B cell (primary cell): ENCODE results near the gene ESYT3. TPM values are rescaled to one million over a fixed set of nuclear protein-coding genes. Genes with fewer than 3 reads are reported as not detected.

Experiments used
- ATAC-seq: fragments of 200-7000 bp; cut with Tn5 transposase; one replicate; pipeline ENCODE4 v1.10.0; 2021; ENCODE audit warnings: low read depth, mild to moderate bottlenecking, moderate number of reproducible peaks, moderate library complexity
- CTCF ChIA-PET: fragments of 350-600 bp; sonication (Branson Sonifier 250); formaldehyde crosslinking; loops from one replicate; lab custom pipeline; 2021; ENCODE audit warnings: antibody characterized with exemption, inconsistent platforms; lab: Charles Lee
- POLR2A ChIA-PET: fragments of 350-600 bp; sonication (Branson Sonifier 250); formaldehyde crosslinking; loops from one replicate; lab custom pipeline; 2021; ENCODE audit warnings: antibody characterized with exemption; lab: Charles Lee
- DNase-seq: peaks from one replicate; pipeline ENCODE4 v3.0.0; 2013
- H2AFZ ChIP-seq: 2 replicates; pipeline ENCODE4 v1.6.1; 2012; ENCODE audit warnings: mild to moderate bottlenecking, low read depth, low read length; ENCODE audit not compliant: insufficient read depth, poor library complexity, severe bottlenecking
- H3K27ac ChIP-seq, 2 donors: 1 replicate in 1 of 2; 2 replicates in 1 of 2; pipeline ENCODE4 v1.5.1; 2012 to 2013; ENCODE audit warnings: low read length in 2 of 2, mild to moderate bottlenecking in 2 of 2, moderate library complexity in 1 of 2
- H3K27me3 ChIP-seq, 4 experiments: fragments of 200-600 bp in 1 of 4; sonication (generic) in 1 of 4; replicated peaks in 1 of 4; 1 replicate in 2 of 4; 2 replicates in 2 of 4; pipeline versions ENCODE4 v1.6.1 to v1.7.0; 2013 to 2016; ENCODE audit warnings: low read length in 3 of 4, mild to moderate bottlenecking in 2 of 4, mixed read lengths in 1 of 4, moderate library complexity in 1 of 4; ENCODE audit not compliant: insufficient read depth in 4 of 4, control insufficient read depth in 3 of 4; ENCODE audit errors: control extremely low read depth in 1 of 4
- H3K36me3 ChIP-seq, 2 experiments: replicated peaks in 1 of 2; 1 replicate in 1 of 2; 2 replicates in 1 of 2; pipeline versions ENCODE4 v1.6.1 to v1.7.1; 2013; ENCODE audit warnings: low read length in 1 of 2; ENCODE audit not compliant: insufficient read depth in 2 of 2, control insufficient read depth in 1 of 2; ENCODE audit errors: control extremely low read depth in 1 of 2, extremely low read depth in 1 of 2
- H3K4me1 ChIP-seq, 2 donors: fragments of 200-600 bp in 1 of 2; sonication (generic) in 1 of 2; 1 replicate in 1 of 2; 2 replicates in 1 of 2; pipeline versions ENCODE4 v1.5.1 to v1.6.1; 2013 to 2017; ENCODE audit warnings: low read length in 2 of 2; ENCODE audit not compliant: control insufficient read depth in 2 of 2, insufficient read depth in 2 of 2
- H3K4me2 ChIP-seq: replicated peaks from 2 replicates; pipeline ENCODE3; 2012; ENCODE audit warnings: mild to moderate bottlenecking, low read depth, low read length; ENCODE audit not compliant: poor library complexity, severe bottlenecking
- H3K4me3 ChIP-seq, 5 experiments: fragments of 200-600 bp in 1 of 5; sonication (generic) in 1 of 5; 1 replicate in 3 of 5; 2 replicates in 2 of 5; pipeline versions ENCODE4 v1.5.1 to v1.7.0; 2011 to 2016; ENCODE audit warnings: low read length in 4 of 5, mild to moderate bottlenecking in 4 of 5, low read depth in 2 of 5, control low read depth in 1 of 5, moderate library complexity in 1 of 5; ENCODE audit not compliant: insufficient read depth in 1 of 5; ENCODE audit errors: control extremely low read depth in 1 of 5, extremely low read depth in 1 of 5
- H3K79me2 ChIP-seq: fragments of 200-600 bp; sonication (generic); one replicate; pipeline ENCODE4 v1.6.0; 2016; ENCODE audit warnings: low read length; ENCODE audit not compliant: control insufficient read depth, insufficient read depth
- H3K9ac ChIP-seq: fragments of 200-600 bp; sonication (generic); 2 replicates; pipeline ENCODE4 v1.6.1; 2017; ENCODE audit warnings: mild to moderate bottlenecking, low read length, moderate library complexity
- H3K9me3 ChIP-seq, 3 donors: one replicate each; pipeline versions ENCODE4 v1.6.1 to v1.7.1; 2013; ENCODE audit warnings: low read length in 2 of 3; ENCODE audit not compliant: control insufficient read depth in 2 of 3, insufficient read depth in 1 of 3; ENCODE audit errors: control extremely low read depth in 1 of 3
- H4K20me1 ChIP-seq: 2 replicates; pipeline ENCODE4 v1.6.0; 2012; ENCODE audit warnings: mild to moderate bottlenecking, low read length; ENCODE audit not compliant: insufficient read depth, control insufficient read depth, poor library complexity, severe bottlenecking
- H3K27ac Mint-ChIP-seq: one replicate; pipeline ENCODE4 v1.8.0; 2021; ENCODE audit warnings: mixed read lengths
- H3K27me3 Mint-ChIP-seq: one replicate; pipeline ENCODE4 v1.8.0; 2021; ENCODE audit warnings: mixed read lengths
- H3K4me1 Mint-ChIP-seq: one replicate; pipeline ENCODE4 v1.8.0; 2021; ENCODE audit warnings: mixed read lengths
- H3K4me3 Mint-ChIP-seq: one replicate; pipeline ENCODE4 v1.8.0; 2021; ENCODE audit warnings: mixed read lengths
- H3K9me3 Mint-ChIP-seq: one replicate; pipeline ENCODE4 v1.8.0; 2022; ENCODE audit warnings: mixed read lengths; ENCODE audit not compliant: insufficient read depth
- EZH2 ChIP-seq: IDR thresholded peaks from 2 replicates; pipeline ENCODE4 v1.6.1; 2012; ENCODE audit warnings: borderline replicate concordance, low read depth, mild to moderate bottlenecking, moderate library complexity, low read length; ENCODE audit not compliant: insufficient read depth, poor library complexity, severe bottlenecking
- WGBS: methylation state at CpG from one replicate; pipeline ENCODE4 v1.1.5; 2013; ENCODE audit warnings: missing lambda C conversion rate; ENCODE audit not compliant: insufficient coverage; 5-methylcytosine and 5-hydroxymethylcytosine counted together
- intact Hi-C: fragments of 100-400 bp; cut with micrococcal nuclease; formaldehyde crosslinking; loops from one replicate; pipeline ENCODE4 v1.10.0; 2022
- polyA plus RNA-seq: library from polyadenylated mRNA; depleted of rRNA; stranded (reverse); fragments of >200 nt; gene quantifications from 2 replicates; pipeline ENCODE4 v1.2.3, GENCODE V29; 2012
- total RNA-seq, 2 donors: library from RNA; stranded (reverse); fragments of 120-200 nt in 1 of 2; gene quantifications; 1 replicate in 1 of 2; 2 replicates in 1 of 2; pipeline versions ENCODE4 v1.2.3 to v1.2.4, GENCODE V29; 2013 to 2022
- TF ChIP-seq, protein P1 (sequence below): fragments of 200-600 bp; IDR thresholded peaks from one replicate; pipeline ENCODE4 v1.8.0; 2022; ENCODE audit warnings: antibody characterized with exemption, mild to moderate bottlenecking

Gene ESYT3
- total and polyA plus RNA-seq, 2 donors (not counting 1 experiment from before 2014, with no cell fraction given), result not detected

GRCh38 chr3:138496436-138496835 is 62.0 kb downstream of the ESYT3 start:
- ChIA-PET CTCF (no interaction called here), POLR2A (no interaction called here)
- H3K4me3 ChIP-seq, result no peak overlapping the region
- peaks cover 0 to 4% (median 0%) of the 10 kb centered on the region in 3 donors for H3K9me3 ChIP-seq
- Mint-ChIP-seq H3K4me1 (no peaks in the 10 kb centered on the region), H3K9me3 (peaks cover 3% of the 10 kb centered on the region), H3K27me3 (no peaks in the 10 kb centered on the region), H3K27ac (no peak overlapping the region), H3K4me3 (no peak overlapping the region)
- intact Hi-C loops, result no loop called here
- DNase-seq, result no peak
- H3K27me3 ChIP-seq, result no peaks in the 10 kb centered on the region
- ATAC-seq, result no peak
- no peak for TF ChIP-seq EZH2
- TF ChIP-seq, protein P1, sequence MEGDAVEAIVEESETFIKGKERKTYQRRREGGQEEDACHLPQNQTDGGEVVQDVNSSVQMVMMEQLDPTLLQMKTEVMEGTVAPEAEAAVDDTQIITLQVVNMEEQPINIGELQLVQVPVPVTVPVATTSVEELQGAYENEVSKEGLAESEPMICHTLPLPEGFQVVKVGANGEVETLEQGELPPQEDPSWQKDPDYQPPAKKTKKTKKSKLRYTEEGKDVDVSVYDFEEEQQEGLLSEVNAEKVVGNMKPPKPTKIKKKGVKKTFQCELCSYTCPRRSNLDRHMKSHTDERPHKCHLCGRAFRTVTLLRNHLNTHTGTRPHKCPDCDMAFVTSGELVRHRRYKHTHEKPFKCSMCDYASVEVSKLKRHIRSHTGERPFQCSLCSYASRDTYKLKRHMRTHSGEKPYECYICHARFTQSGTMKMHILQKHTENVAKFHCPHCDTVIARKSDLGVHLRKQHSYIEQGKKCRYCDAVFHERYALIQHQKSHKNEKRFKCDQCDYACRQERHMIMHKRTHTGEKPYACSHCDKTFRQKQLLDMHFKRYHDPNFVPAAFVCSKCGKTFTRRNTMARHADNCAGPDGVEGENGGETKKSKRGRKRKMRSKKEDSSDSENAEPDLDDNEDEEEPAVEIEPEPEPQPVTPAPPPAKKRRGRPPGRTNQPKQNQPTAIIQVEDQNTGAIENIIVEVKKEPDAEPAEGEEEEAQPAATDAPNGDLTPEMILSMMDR, result no peak
- no peaks in the 10 kb centered on the region for H4K20me1 ChIP-seq
- no peaks in the 10 kb centered on the region for H3K79me2 ChIP-seq
- 90% methylated on average over 2 of the region's 2 CpGs for WGBS
- no peak overlapping the region for H3K27ac ChIP-seq
- H3K36me3 ChIP-seq, result no peaks in the 10 kb centered on the region
- H3K9ac ChIP-seq, result no peak overlapping the region
- H3K4me1 ChIP-seq, result no peaks in the 10 kb centered on the region
- no peak overlapping the region for H2AFZ ChIP-seq
- H3K4me2 ChIP-seq, result no peak overlapping the region

DNA sequence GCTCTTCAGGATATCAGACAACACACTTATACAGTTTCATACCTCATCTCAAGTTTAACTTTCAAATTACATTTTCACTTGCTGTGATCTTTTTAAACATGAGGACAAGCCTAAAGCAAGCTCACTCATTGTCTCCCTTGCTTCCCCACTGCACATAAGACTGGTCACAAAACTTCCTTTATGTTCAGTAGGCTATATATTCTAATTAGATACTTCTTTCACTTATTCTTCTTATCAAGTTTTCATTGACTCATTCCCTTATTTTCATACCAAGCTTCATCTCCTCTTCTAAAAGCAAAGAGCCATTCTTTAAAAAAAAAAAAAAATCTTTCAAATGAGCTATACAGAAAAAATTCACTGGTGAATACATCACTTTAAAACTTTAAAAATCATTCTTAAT is 62.6 kb downstream of the ESYT3 start:
- intact Hi-C loops, result no loop called here
- no peak overlapping the region for H3K9ac ChIP-seq
- no peak overlapping the region for H3K27ac Mint-ChIP-seq
- peaks cover under 1% of the 10 kb centered on the region for H3K9me3 Mint-ChIP-seq
- H3K27me3 ChIP-seq, result no peaks in the 10 kb centered on the region
- H3K4me3 Mint-ChIP-seq, result no peak overlapping the region
- DNase-seq (no peak), ATAC-seq (no peak)
- CTCF ChIA-PET, result no interaction called here
- no peak overlapping the region for H3K27ac ChIP-seq
- H3K79me2 ChIP-seq, result no peaks in the 10 kb centered on the region
- H2AFZ ChIP-seq, result no peak overlapping the region
- POLR2A ChIA-PET, result no interaction called here
- no peaks in the 10 kb centered on the region for H3K4me1 Mint-ChIP-seq
- no peaks in the 10 kb centered on the region for H3K36me3 ChIP-seq
- peaks cover 0 to 4% (median 0%) of the 10 kb centered on the region in 3 donors for H3K9me3 ChIP-seq
- no peaks in the 10 kb centered on the region for H4K20me1 ChIP-seq
- TF ChIP-seq EZH2, result no peak
- TF ChIP-seq, protein P1, result no peak
- no peaks in the 10 kb centered on the region for H3K4me1 ChIP-seq
- H3K4me2 ChIP-seq, result no peak overlapping the region
- H3K27me3 Mint-ChIP-seq, result no peaks in the 10 kb centered on the region
- no peak overlapping the region for H3K4me3 ChIP-seq
